Regular cardiac myocyte (primary cell): ENCODE measurements around the gene PAPOLA. TPM values are rescaled to one million over a fixed set of nuclear protein-coding genes. Genes with fewer than 3 reads are reported as not detected.

Source experiments
- total RNA-seq: library from RNA; depleted of rRNA; stranded (reverse); fragments of >200 nt; gene quantifications from 2 replicates; pipeline ENCODE4 v1.2.3, GENCODE V29; 2014

Gene PAPOLA
- 76.1 and 116 TPM in 2 replicates for total RNA-seq

DNA sequence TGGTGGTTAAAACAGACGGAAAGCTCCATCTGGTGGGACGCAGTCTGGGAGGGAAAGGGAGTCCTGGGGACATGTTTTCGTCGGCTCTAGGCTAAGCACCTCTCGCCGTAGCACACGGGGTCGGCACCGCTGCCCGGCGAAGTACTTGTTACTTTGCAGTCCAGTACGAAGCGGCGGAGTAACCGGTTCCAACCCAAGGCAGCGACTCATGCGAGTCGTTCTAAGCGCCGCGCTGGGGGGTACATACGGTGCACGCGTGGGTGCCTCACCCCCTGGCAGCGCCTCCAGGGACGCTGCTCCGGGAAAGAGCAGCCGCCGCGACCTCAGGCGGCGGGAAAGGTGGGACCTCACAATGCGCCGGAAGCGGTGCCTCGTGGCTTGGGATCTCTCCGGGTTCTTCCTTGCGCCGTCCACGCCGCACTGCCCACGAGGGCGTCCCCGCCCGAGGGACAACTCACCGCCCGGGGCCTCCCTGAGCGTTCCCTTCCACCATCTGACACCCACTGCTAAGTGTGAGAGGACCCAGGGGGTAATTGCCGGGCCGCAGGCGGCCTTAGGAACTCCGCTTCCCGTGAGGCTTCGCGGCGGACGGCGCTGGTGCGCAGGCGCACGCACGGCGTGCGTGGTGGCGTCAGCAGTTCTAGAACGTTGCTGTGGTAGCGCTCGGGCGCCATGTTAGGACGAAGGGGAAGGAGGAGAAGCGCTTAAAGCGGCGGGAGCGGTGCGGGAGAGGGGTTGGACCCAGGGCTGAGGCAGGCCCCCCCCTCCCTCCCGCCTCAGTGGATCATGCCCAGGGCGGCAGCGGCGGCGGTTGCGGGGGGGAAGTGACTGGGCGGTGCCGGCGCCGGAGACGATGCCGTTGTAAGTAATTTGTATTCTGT lies at the start of gene PAPOLA:
PAPOLA (plus strand) TSS at position 643 of the 881 bp plus-strand sequence; CDS start at position 854, 211 bp downstream.

Other genes with a start within 250 kb of the PAPOLA start
- 0.38 and 2.5 TPM in 2 replicates for gene BDKRB1, start 246.2 kb upstream of the PAPOLA start, total RNA-seq
- gene ATG2B, start 139.0 kb upstream of the PAPOLA start, total RNA-seq, result 15.1 and 18.6 TPM in 2 replicates
- gene GSKIP, start 138.9 kb upstream of the PAPOLA start, total RNA-seq, result 44.7 and 66.5 TPM in 2 replicates
- gene AK7, start 110.3 kb upstream of the PAPOLA start, total RNA-seq, result 0.19 and 1.1 TPM in 2 replicates